ENCODE results near the gene AKAP11.
A peak's percentile ranks its signal among the peaks of the same experiment; 100 is the strongest.

Gene AKAP11

GRCh38 chr13:42350141-42350540, 78.2 kb downstream of the AKAP11 start:
- no peak overlapping the region for H4K8ac ChIP-seq (ENCODE audit: low read length)
- H3K9ac ChIP-seq (ENCODE audit: low read length) = no peak overlapping the region
- H3K23ac ChIP-seq (ENCODE audit: low read length in 2 of 2) = no peak overlapping the region
- H4K91ac ChIP-seq (ENCODE audit: low read length) = no peak overlapping the region
- peaks cover 3% of the 10 kb centered on the region for H3K4me1 ChIP-seq (ENCODE audit: control insufficient read depth, insufficient read depth, low read depth, low read length)
- peaks cover 0 to 7% of the 10 kb centered on the region in 2 experiments for H3K27me3 ChIP-seq (ENCODE audit: control insufficient read depth in 1 of 2, insufficient read depth in 1 of 2, low read length in 2 of 2)
- H3K79me1 ChIP-seq (replicated peaks; ENCODE audit: low read length, poor library complexity, severe bottlenecking) = no peaks in the 10 kb centered on the region
- no peak for DNase-seq
- no peak overlapping the region for H3K18ac ChIP-seq (ENCODE audit: low read depth in 1 of 2, low read length in 2 of 2)
- H3K4me3 ChIP-seq (ENCODE audit: insufficient read depth in 1 of 2, low read depth in 1 of 2, low read length in 2 of 2) = no peak overlapping the region
- H2BK120ac ChIP-seq (ENCODE audit: low read depth, low read length) = no peak overlapping the region
- WGBS = 58% methylated on average over 3 of the region's 4 CpGs
- no peak overlapping the region for H2BK12ac ChIP-seq (ENCODE audit: low read length in 2 of 2)
- no peaks in the 10 kb centered on the region for H3K9me3 ChIP-seq (ENCODE audit: control insufficient read depth, low read length)
- H2BK15ac ChIP-seq (ENCODE audit: low read depth, poor library complexity, severe bottlenecking) = no peak overlapping the region
- no peak overlapping the region for H2AFZ ChIP-seq (ENCODE audit: low read depth, low read length)
- no peak overlapping the region for H3K14ac ChIP-seq (ENCODE audit: low read length in 2 of 2)
- no peaks in the 10 kb centered on the region for H3K36me3 ChIP-seq (ENCODE audit: control insufficient read depth in 1 of 2, insufficient read depth in 2 of 2, low read depth in 1 of 2, low read length in 2 of 2)
- no peak overlapping the region for H2AK5ac ChIP-seq (ENCODE audit: low read length, severe bottlenecking)
- no peak overlapping the region for H3K27ac ChIP-seq (ENCODE audit: low read length, poor library complexity, severe bottlenecking)
- H3K4ac ChIP-seq (ENCODE audit: low read depth in 1 of 2, low read length in 2 of 2) = no peak overlapping the region
- no peak overlapping the region for H2BK5ac ChIP-seq (ENCODE audit: low read depth, low read length, poor library complexity, severe bottlenecking)
- no peak overlapping the region for H3K4me2 ChIP-seq (ENCODE audit: low read length, poor library complexity, severe bottlenecking)

GRCh38 chr13:42354241-42355091, 82.5 kb downstream of the AKAP11 start:
- Histone ChIP-seq H3K79me1 (replicated peaks; ENCODE audit: low read length, poor library complexity, severe bottlenecking) (no peaks in the 10 kb centered on the region), H2BK15ac (ENCODE audit: low read depth, poor library complexity, severe bottlenecking) (no peak overlapping the region), H3K27me3 (ENCODE audit: control insufficient read depth in 1 of 2, insufficient read depth in 1 of 2, low read length in 2 of 2) (no peaks in the 10 kb centered on the region), H3K4ac (ENCODE audit: low read depth in 1 of 2, low read length in 2 of 2) (peak overlapping the region in 1 of 2 experiments; percentile 6), H3K27ac (ENCODE audit: low read length, poor library complexity, severe bottlenecking) (no peak overlapping the region), H2BK12ac (ENCODE audit: low read length in 2 of 2) (no peak overlapping the region), H3K4me1 (ENCODE audit: control insufficient read depth, insufficient read depth, low read depth, low read length) (peaks cover 3% of the 10 kb centered on the region), H3K14ac (ENCODE audit: low read length in 2 of 2) (no peak overlapping the region), H4K8ac (ENCODE audit: low read length) (no peak overlapping the region), H3K9me3 (ENCODE audit: control insufficient read depth, low read length) (no peaks in the 10 kb centered on the region), H3K18ac (ENCODE audit: low read depth in 1 of 2, low read length in 2 of 2) (peak overlapping the region in 1 of 2 experiments; percentile 11), H3K4me3 (ENCODE audit: insufficient read depth in 1 of 2, low read depth in 1 of 2, low read length in 2 of 2) (no peak overlapping the region), H4K91ac (ENCODE audit: low read length) (no peak overlapping the region), H3K36me3 (ENCODE audit: control insufficient read depth in 1 of 2, insufficient read depth in 2 of 2, low read depth in 1 of 2, low read length in 2 of 2) (no peaks in the 10 kb centered on the region), H2BK120ac (ENCODE audit: low read depth, low read length) (no peak overlapping the region), H2BK5ac (ENCODE audit: low read depth, low read length, poor library complexity, severe bottlenecking) (no peak overlapping the region), H2AFZ (ENCODE audit: low read depth, low read length) (no peak overlapping the region), H3K23ac (ENCODE audit: low read length in 2 of 2) (no peak overlapping the region), H3K4me2 (ENCODE audit: low read length, poor library complexity, severe bottlenecking) (no peak overlapping the region), H2AK5ac (ENCODE audit: low read length, severe bottlenecking) (no peak overlapping the region), H3K9ac (ENCODE audit: low read length) (peak overlapping the region; percentile 27)
- 66% methylated on average over 6 of the region's 6 CpGs for WGBS
- DNase-seq = peak; percentile 45

GRCh38 chr13:42355092-42355485, 83.1 kb downstream of the AKAP11 start:
- DNase-seq = no peak
- Histone ChIP-seq H3K27ac (ENCODE audit: low read length, poor library complexity, severe bottlenecking) (no peak overlapping the region), H2BK12ac (ENCODE audit: low read length in 2 of 2) (no peak overlapping the region), H2BK120ac (ENCODE audit: low read depth, low read length) (no peak overlapping the region), H3K36me3 (ENCODE audit: control insufficient read depth in 1 of 2, insufficient read depth in 2 of 2, low read depth in 1 of 2, low read length in 2 of 2) (no peaks in the 10 kb centered on the region), H3K18ac (ENCODE audit: low read depth in 1 of 2, low read length in 2 of 2) (peak overlapping the region in 1 of 2 experiments; percentile 11), H3K9me3 (ENCODE audit: control insufficient read depth, low read length) (no peaks in the 10 kb centered on the region), H3K79me1 (replicated peaks; ENCODE audit: low read length, poor library complexity, severe bottlenecking) (no peaks in the 10 kb centered on the region), H2BK15ac (ENCODE audit: low read depth, poor library complexity, severe bottlenecking) (no peak overlapping the region), H3K4me1 (ENCODE audit: control insufficient read depth, insufficient read depth, low read depth, low read length) (peaks cover 3% of the 10 kb centered on the region), H3K27me3 (ENCODE audit: control insufficient read depth in 1 of 2, insufficient read depth in 1 of 2, low read length in 2 of 2) (no peaks in the 10 kb centered on the region), H3K4ac (ENCODE audit: low read depth in 1 of 2, low read length in 2 of 2) (peak overlapping the region in 1 of 2 experiments; percentile 6), H3K4me2 (ENCODE audit: low read length, poor library complexity, severe bottlenecking) (no peak overlapping the region), H4K8ac (ENCODE audit: low read length) (no peak overlapping the region), H3K4me3 (ENCODE audit: insufficient read depth in 1 of 2, low read depth in 1 of 2, low read length in 2 of 2) (no peak overlapping the region), H2BK5ac (ENCODE audit: low read depth, low read length, poor library complexity, severe bottlenecking) (no peak overlapping the region), H2AFZ (ENCODE audit: low read depth, low read length) (no peak overlapping the region), H3K23ac (ENCODE audit: low read length in 2 of 2) (no peak overlapping the region), H3K9ac (ENCODE audit: low read length) (peak overlapping the region; percentile 27), H4K91ac (ENCODE audit: low read length) (no peak overlapping the region), H3K14ac (ENCODE audit: low read length in 2 of 2) (no peak overlapping the region), H2AK5ac (ENCODE audit: low read length, severe bottlenecking) (no peak overlapping the region)
- 56% methylated on average over 3 of the region's 4 CpGs for WGBS

GRCh38 chr13:42355491-42356183, 83.7 kb downstream of the AKAP11 start:
- Histone ChIP-seq H3K9ac (ENCODE audit: low read length) (no peak overlapping the region), H2BK15ac (ENCODE audit: low read depth, poor library complexity, severe bottlenecking) (no peak overlapping the region), H3K4ac (ENCODE audit: low read depth in 1 of 2, low read length in 2 of 2) (no peak overlapping the region), H3K23ac (ENCODE audit: low read length in 2 of 2) (no peak overlapping the region), H3K4me2 (ENCODE audit: low read length, poor library complexity, severe bottlenecking) (no peak overlapping the region), H3K14ac (ENCODE audit: low read length in 2 of 2) (no peak overlapping the region), H2AK5ac (ENCODE audit: low read length, severe bottlenecking) (no peak overlapping the region), H3K4me3 (ENCODE audit: insufficient read depth in 1 of 2, low read depth in 1 of 2, low read length in 2 of 2) (no peak overlapping the region), H4K8ac (ENCODE audit: low read length) (no peak overlapping the region), H3K9me3 (ENCODE audit: control insufficient read depth, low read length) (no peaks in the 10 kb centered on the region), H4K91ac (ENCODE audit: low read length) (no peak overlapping the region), H2AFZ (ENCODE audit: low read depth, low read length) (no peak overlapping the region), H2BK5ac (ENCODE audit: low read depth, low read length, poor library complexity, severe bottlenecking) (no peak overlapping the region), H3K4me1 (ENCODE audit: control insufficient read depth, insufficient read depth, low read depth, low read length) (peaks cover 3% of the 10 kb centered on the region), H3K27ac (ENCODE audit: low read length, poor library complexity, severe bottlenecking) (no peak overlapping the region), H3K36me3 (ENCODE audit: control insufficient read depth in 1 of 2, insufficient read depth in 2 of 2, low read depth in 1 of 2, low read length in 2 of 2) (no peaks in the 10 kb centered on the region), H2BK12ac (ENCODE audit: low read length in 2 of 2) (no peak overlapping the region), H3K27me3 (ENCODE audit: control insufficient read depth in 1 of 2, insufficient read depth in 1 of 2, low read length in 2 of 2) (no peaks in the 10 kb centered on the region), H2BK120ac (ENCODE audit: low read depth, low read length) (no peak overlapping the region), H3K79me1 (replicated peaks; ENCODE audit: low read length, poor library complexity, severe bottlenecking) (no peaks in the 10 kb centered on the region), H3K18ac (ENCODE audit: low read depth in 1 of 2, low read length in 2 of 2) (no peak overlapping the region)
- 95% methylated on average over 5 of the region's 6 CpGs for WGBS
- DNase-seq = no peak

All from mesenchymal stem cell (in vitro differentiated cells and primary cell).